Activated naive CD4-positive, alpha-beta T cell treated with anti-CD3 and anti-CD28 coated beads, Interleukin-2, amount 50 U/mL, for 72 hours (primary cell): Measurements from ENCODE around the gene ATXN7L1. TPM values are rescaled to one million over a fixed set of nuclear protein-coding genes. Genes with fewer than 3 reads are reported as not detected.
A peak's percentile ranks its signal among the peaks of the same experiment; 100 is the strongest.

Experiments
- ATAC-seq, 2 donors: fragments of 150-1000 bp; cut with Tn5 transposase; 2 replicates each; pipeline ENCODE4 v1.10.0; 2021; ENCODE audit warnings: mild to moderate bottlenecking in 2 of 2, moderate library complexity in 2 of 2
- DNase-seq, 2 donors: peaks; one replicate each; pipeline ENCODE4 v3.0.0; 2021 to 2022; ENCODE audit warnings: low spot score in 2 of 2
- H3K27ac Mint-ChIP-seq, 2 donors: one replicate each; pipeline ENCODE4 v1.8.0; 2022; ENCODE audit warnings: mild to moderate bottlenecking in 2 of 2, mixed read lengths in 2 of 2
- H3K36me3 Mint-ChIP-seq, 2 donors: one replicate each; pipeline ENCODE4 v1.8.0; 2022; ENCODE audit warnings: mixed read lengths in 2 of 2
- H3K9me3 Mint-ChIP-seq, 2 donors: one replicate each; pipeline ENCODE4 v1.8.0; 2022; ENCODE audit warnings: mixed read lengths in 2 of 2
- total RNA-seq, 2 donors: library from RNA; stranded (reverse); gene quantifications; one replicate each; pipeline ENCODE4 v1.2.3, GENCODE V29; 2022

Gene ATXN7L1
- total RNA-seq, 2 donors from 2014 or later, result 7.3 to 10.8 TPM

DNA sequence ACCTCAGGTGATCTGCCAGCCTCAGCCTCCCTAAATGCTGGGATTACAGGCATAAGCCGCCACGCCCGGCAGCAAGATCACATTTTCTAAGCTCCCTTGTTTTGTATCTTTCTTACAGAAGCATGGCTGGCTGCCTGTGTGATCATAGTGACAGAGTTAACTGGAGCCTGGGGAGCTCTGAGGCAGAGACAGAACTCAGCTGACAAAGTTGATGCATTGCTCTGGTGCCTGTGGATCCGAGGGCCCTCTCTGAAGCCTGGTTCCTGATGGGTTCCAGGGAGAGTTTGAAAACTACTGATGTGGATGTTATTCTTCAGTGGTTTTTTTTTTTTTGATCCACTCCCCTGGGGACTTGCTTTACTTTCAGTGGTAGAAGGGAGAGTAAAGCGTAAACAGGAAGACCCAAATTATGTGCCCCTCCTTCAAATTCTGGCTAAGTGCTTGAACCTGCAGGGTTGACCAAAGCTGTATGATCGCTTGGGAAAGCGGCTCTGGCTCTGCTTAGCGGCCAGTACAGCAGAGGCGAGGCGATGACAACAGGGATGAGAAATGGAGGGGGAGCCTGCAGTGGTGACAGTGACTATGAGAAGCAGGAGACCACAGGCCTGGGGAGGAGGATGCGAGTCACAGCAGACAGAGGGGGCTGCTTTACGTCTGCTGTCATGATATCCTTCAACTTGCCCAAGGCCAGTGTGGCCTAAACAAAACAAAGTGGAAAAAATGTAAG is 288.3 kb downstream of the ATXN7L1 start:
- H3K36me3 Mint-ChIP-seq, result peaks cover 5% of the 10 kb centered on the region in 2 donors
- ATAC-seq, result no peak
- H3K27ac Mint-ChIP-seq, result no peak overlapping the region
- H3K9me3 Mint-ChIP-seq, result peaks cover 0 to 4% of the 10 kb centered on the region in 2 donors
- no peak for DNase-seq

DNA sequence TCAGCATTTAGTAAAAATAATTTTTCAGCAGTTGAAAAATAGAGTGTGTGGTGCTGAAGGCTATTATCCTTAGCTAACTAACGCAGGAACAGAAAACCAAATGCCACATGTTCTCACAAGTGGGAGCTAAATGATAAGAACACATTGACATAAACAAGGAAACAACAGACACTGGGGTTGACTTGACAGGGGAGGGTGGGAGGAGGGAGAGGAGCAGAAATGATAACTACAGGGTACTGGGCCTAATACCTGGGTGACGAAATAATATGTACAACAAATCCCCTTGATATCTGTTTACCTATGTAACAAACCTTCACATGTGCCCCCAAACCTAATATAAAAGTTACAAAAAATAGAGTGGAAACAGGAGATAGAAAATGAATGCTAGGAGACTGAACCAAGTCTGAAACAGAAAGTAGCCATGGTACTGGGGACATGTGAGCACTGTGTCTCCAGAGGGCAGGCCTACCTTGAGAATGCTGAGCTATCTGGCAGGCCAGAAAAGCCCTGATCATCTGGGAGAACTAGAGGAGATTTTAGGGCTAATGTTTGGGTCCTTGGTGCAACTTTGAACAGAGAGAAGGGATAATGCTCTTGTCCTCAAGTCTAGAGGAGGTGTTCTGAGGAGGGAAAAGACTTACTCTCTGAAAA is 290.4 kb downstream of the ATXN7L1 start:
- peaks cover 5 to 13% of the 10 kb centered on the region in 2 donors for H3K36me3 Mint-ChIP-seq

DNA sequence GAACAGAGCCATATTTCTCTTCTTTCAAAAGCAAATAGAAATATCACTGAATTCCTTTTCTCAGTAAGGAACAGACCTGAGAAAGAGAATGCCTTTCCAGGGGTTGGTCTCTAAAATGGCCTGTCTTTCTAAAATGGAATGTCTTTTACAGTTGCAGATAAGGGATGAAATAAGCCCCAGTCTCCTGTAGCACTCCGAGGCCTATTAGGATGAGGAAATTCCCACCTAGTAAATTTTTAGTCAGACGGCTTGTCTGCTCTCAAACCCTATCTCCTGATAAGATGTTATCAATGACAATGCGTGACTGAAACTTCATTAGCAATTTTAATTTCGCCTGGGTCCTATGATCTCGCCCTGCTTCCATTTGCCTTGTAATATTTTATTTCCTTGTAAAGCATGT is 292.2 kb downstream of the ATXN7L1 start:
- no peak overlapping the region for H3K27ac Mint-ChIP-seq
- H3K36me3 Mint-ChIP-seq, result peaks cover 5 to 13% of the 10 kb centered on the region in 2 donors
- DNase-seq, result no peak
- ATAC-seq, result no peak
- H3K9me3 Mint-ChIP-seq, result peaks cover 4% of the 10 kb centered on the region in 2 donors

More for the DNA sequence above, 290.4 kb downstream of the ATXN7L1 start:
- peak overlapping the region; percentile 46 to 83 for H3K27ac Mint-ChIP-seq
- DNase-seq (no peak), ATAC-seq (no peak)
- peaks cover 4% of the 10 kb centered on the region in 2 donors for H3K9me3 Mint-ChIP-seq

DNA sequence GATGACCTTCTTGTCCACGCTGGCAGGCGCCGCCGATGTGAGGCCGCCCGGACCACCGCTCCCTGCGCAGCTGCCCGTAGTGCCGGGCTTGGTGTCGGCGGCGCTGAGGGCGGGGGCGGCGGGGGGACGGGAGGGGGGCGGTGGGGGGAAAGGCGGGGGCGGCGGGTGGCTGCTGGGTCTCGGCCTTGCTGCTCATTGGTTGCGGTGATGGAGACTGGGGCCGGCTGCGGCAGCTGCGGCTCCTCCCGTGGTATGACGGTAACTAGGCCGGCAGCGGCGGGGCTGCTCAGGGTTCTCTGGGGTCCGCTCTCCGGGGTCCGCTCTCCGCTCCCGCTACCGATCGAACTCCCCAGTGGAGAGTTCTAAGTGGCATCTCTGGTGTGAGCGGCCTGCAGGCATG is 293.3 kb downstream of the ATXN7L1 start:
- Mint-ChIP-seq H3K27ac (no peak overlapping the region), H3K36me3 (peaks cover 5 to 13% of the 10 kb centered on the region in 2 donors), H3K9me3 (peaks cover 4% of the 10 kb centered on the region in 2 donors)
- ATAC-seq, result no peak
- no peak for DNase-seq

DNA sequence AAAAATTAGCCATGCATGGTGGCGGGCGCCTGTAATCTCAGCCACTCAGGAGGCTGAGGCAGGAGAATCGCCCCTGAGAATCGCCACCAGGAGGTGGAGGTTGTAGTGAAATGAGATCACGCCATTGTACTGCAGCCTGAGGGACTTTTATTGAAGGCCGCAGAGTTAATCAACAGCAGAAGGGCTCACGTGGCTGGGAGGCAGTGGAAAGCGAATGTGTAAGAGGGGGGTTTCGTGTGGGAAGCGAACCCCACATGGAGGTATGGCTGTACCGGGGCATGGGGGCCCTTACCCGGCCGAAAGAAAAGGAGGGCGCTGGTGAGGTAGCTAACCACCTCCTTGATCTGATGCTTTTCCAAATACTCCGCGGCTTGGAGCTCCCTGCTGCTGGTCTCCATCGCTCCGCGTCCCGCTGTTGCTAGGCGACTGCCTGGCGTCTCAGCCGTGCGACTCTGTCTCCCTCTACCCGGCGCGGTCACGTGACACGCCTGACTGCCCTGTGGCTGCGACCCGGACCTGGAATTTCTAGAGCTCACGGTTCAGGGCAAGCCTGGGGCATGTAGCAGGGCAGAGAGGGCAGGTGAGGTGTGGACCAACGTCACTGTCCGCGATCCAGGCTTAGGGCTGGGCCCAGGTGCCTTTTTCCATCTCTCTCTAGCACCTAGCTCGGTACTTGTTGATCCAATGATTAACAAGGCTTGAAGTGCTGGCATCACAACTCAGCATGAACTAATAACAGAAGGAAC is 295.2 kb downstream of the ATXN7L1 start, which contains the start of gene EFCAB10:
EFCAB10 (minus strand) TSS at position 428 of the 746 bp plus-strand sequence; CDS start at position 398, 30 bp downstream.
- DNase-seq, result peak; percentile 57 to 64
- peak; percentile 87 to 90 for ATAC-seq
- peaks cover 5 to 13% of the 10 kb centered on the region in 2 donors for H3K36me3 Mint-ChIP-seq
- H3K9me3 Mint-ChIP-seq, result peaks cover 4% of the 10 kb centered on the region in 2 donors
- peak within 1 kb of the TSS in 1 of 2 donors; percentile 64 for H3K27ac Mint-ChIP-seq

DNA sequence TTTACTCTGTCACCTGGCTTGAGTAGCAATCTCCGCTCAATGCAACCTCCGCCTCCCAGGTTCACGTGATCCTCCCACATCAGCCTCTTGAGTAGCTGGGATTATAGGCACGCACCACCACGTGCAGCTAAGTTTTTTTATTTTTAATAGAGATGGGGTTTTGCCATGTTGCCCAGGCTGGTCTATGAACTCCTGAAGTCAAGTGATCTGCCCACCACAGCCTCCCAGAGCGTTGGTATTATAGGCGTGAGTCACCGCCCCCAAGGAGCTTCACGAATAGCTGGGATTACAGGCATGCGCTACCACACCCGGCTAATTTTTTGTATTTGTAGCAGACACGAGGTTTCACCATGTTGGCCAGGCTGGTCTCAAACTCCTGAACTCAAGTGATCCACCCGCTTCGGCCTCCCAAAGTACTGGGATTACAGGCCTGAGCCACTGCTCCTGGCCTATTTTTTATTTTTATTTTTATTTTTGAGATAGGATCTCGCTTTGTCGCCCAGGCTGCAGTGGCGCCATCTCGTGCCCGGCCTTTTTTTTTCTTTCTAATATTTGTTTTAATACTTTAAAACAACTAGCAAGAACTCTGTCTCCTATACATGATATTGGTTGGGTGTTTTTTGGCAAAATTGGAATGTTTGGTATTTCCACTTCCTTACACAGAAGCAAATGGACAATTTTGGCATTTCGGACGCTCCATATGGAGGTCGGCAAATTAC is 296.2 kb downstream of the ATXN7L1 start:
- DNase-seq (no peak), ATAC-seq (no peak)
- H3K27ac Mint-ChIP-seq, result no peak overlapping the region
- peaks cover 5 to 13% of the 10 kb centered on the region in 2 donors for H3K36me3 Mint-ChIP-seq
- H3K9me3 Mint-ChIP-seq, result peaks cover 4% of the 10 kb centered on the region in 2 donors

DNA sequence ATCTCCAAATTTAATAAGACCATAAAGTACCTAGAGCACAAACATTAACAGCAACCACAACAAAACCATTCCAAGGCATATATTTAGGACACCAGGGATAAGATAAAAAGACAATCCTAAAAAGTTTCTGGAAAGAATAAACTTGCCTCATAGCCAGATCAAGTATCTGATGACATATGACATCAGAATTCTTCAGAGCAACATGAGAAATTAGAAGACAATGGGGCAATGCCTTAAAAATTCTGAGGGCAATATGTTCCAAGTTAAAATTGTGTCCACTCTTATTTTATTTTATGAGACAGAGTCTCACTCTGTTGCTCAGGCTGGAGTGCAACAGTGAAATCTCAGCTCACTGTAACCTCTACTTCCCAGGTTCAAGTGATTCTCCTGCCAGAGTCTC is 297.9 kb downstream of the ATXN7L1 start:
- DNase-seq (no peak), ATAC-seq (no peak)
- Mint-ChIP-seq H3K36me3 (peaks cover 0 to 8% of the 10 kb centered on the region in 2 donors), H3K9me3 (peaks cover 0 to 4% of the 10 kb centered on the region in 2 donors), H3K27ac (no peak overlapping the region)

DNA sequence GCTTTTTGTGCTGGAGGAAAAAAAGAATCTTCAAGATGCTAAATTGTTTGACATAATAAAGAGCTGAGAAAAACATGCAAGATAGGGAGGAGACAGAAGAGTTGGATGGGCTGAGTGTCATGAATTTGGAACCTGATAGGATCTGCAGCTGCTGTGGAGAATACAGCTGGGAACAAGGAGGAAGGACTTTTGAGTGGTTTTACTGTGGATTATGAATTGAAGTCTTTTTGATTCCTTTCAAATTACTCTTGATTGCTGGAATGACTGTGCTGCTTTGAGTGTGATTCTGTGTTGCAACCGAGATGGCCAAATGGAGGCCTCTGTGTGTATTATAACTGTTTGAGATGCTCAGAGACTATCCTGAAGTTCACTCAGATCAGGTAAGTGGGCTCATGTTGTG is 299.1 kb downstream of the ATXN7L1 start:
- DNase-seq (no peak), ATAC-seq (no peak)
- no peak overlapping the region for H3K27ac Mint-ChIP-seq

DNA sequence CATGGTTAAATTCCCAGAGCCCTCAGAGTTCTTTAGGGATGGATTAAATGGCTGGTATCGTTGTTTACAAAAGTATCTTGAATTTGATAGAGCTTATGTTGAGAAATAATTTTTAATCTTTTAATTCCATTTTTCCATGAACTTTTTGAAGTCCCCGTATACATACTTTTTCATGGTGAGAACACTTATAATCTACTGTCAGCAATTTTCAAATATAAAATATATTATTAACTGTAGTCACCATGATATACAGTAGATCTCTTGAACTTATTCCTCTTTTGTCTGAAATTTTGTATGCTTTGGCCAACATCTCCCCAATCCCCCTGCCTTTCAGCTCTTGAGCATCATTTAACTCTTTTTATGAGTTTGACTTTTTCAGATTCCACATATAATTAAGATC is 304.5 kb downstream of the ATXN7L1 start:
- H3K27ac Mint-ChIP-seq, result no peak overlapping the region
- ATAC-seq (no peak), DNase-seq (no peak)
- no peaks in the 10 kb centered on the region for H3K9me3 Mint-ChIP-seq
- H3K36me3 Mint-ChIP-seq, result peaks cover 0 to 5% of the 10 kb centered on the region in 2 donors

More for the DNA sequence above, 299.1 kb downstream of the ATXN7L1 start:
- peaks cover 0 to under 1% of the 10 kb centered on the region in 2 donors for H3K36me3 Mint-ChIP-seq
- H3K9me3 Mint-ChIP-seq, result no peaks in the 10 kb centered on the region

DNA sequence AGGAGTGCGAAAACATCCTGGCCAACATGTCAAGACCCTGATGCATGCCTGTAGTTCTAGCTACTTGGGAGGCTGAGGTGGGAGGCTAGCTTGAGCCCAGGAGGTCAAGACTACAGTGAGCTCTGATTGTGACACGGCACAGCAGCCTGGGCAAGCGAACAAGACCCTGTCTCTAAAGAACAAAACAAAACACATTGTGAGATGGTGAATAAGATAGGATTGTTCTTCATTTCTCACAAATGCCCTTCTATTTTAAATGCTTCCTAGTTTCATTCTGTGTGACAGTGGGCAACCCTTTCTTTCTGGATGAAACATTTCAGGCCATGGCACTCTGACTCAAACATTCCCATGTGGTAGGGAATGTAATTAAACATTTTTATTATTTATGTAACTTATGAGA is 308.6 kb downstream of the ATXN7L1 start:
- no peak for DNase-seq
- ATAC-seq, result no peak
- Mint-ChIP-seq H3K9me3 (no peaks in the 10 kb centered on the region), H3K27ac (peak overlapping the region in 1 of 2 donors; percentile 68), H3K36me3 (peaks cover 0 to 5% of the 10 kb centered on the region in 2 donors)

DNA sequence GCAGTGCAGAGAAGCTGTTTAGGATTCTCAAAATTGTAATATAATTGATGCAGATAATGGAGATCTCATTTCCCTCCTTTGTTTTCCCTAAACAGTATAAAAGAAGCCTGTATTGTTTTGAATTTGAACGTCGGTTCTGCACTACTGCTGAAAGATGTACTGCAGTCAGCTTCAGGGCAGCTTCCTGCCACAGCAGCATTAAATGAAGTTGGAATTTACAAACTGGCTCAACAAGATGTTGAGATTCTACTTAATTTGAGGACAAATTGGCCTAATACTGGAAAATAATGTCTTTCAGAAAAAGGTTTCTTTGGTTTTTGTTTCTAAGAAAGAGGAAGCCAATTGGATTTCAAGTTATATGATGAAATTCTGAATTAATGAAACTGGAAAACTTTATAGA is 309.4 kb downstream of the ATXN7L1 start:
- Mint-ChIP-seq H3K36me3 (peaks cover 0 to 5% of the 10 kb centered on the region in 2 donors), H3K9me3 (no peaks in the 10 kb centered on the region), H3K27ac (no peak overlapping the region)
- ATAC-seq (no peak), DNase-seq (no peak)

DNA sequence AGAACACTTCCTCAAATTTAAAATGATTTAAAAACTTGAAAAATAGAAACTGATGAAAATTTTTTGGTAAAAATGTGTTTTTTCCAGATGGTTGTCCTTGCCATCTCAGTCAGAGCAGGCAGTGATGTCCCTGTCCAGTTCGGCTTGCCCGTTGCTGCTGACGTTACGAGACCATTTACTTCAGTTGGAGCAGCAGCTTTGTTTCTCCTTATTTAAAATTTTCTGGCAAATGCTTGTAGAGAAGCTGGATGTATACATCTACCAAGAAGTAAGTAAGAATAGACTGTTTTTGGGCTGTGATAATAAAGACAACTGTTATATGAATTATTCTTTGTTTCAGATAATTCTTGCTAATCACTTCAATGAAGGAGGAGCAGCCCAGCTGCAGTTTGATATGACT is 311.2 kb downstream of the ATXN7L1 start:
- DNase-seq (no peak), ATAC-seq (no peak)
- Mint-ChIP-seq H3K36me3 (peaks cover under 1 to 5% of the 10 kb centered on the region in 2 donors), H3K9me3 (no peaks in the 10 kb centered on the region), H3K27ac (no peak overlapping the region)

DNA sequence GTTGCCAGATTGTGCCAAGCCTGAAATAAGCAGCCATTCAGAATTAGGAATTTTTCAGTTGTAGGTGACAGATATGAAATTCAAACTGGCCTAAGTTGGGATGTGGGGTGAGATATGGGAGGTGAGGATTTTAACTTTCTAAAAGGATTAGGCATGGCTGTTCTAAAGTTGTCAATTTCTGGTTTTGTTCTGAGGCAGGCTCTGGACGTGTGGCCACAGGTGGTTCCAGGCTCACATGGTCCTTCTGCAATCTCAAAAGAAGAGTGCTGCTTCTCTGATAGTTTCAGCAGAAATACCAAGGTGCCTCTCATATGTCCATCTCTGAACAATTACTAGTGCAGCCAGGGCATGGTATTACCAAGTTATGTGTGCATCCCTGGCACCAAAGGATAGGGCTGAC is 316.5 kb downstream of the ATXN7L1 start:
- H3K9me3 Mint-ChIP-seq, result no peaks in the 10 kb centered on the region
- H3K36me3 Mint-ChIP-seq, result peaks cover 0 to 6% of the 10 kb centered on the region in 2 donors
- ATAC-seq, result no peak
- H3K27ac Mint-ChIP-seq, result peak overlapping the region in 1 of 2 donors; percentile 5
- DNase-seq, result no peak
